NCI-H2196 (cell line): Measurements from ENCODE around the gene CES4A.
"Not testable (repeated sequence)": the region's sequence is repeated elsewhere in the genome, so short reads cannot be mapped to it uniquely, and the experiment has no call there.

Experiments
- DNase-seq: peaks from one replicate; lab custom pipeline; 2025; ENCODE audit not compliant: unreplicated experiment; lab: John Stamatoyannopoulos, UW

CES4A gene

GRCh38 chr16:66955363-66956153 is 32.8 kb upstream of the CES4A start:
- not testable (repeated sequence) for DNase-seq

DNA sequence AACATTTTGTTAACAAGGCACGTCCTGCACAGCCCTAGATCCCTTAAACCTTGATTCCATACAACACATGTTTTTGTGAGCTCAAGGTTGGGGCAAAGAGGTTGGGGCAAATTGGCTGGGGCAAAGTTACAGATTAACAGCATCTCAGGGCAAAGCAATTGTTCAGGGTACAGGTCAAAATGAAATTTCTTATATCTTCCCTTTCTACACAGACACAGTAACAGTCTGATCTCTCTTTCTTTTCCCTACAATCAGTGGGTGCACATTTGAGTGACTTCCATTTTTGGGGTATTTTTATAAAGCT is 32.3 kb upstream of the CES4A start:
- not testable (repeated sequence) for DNase-seq

DNA sequence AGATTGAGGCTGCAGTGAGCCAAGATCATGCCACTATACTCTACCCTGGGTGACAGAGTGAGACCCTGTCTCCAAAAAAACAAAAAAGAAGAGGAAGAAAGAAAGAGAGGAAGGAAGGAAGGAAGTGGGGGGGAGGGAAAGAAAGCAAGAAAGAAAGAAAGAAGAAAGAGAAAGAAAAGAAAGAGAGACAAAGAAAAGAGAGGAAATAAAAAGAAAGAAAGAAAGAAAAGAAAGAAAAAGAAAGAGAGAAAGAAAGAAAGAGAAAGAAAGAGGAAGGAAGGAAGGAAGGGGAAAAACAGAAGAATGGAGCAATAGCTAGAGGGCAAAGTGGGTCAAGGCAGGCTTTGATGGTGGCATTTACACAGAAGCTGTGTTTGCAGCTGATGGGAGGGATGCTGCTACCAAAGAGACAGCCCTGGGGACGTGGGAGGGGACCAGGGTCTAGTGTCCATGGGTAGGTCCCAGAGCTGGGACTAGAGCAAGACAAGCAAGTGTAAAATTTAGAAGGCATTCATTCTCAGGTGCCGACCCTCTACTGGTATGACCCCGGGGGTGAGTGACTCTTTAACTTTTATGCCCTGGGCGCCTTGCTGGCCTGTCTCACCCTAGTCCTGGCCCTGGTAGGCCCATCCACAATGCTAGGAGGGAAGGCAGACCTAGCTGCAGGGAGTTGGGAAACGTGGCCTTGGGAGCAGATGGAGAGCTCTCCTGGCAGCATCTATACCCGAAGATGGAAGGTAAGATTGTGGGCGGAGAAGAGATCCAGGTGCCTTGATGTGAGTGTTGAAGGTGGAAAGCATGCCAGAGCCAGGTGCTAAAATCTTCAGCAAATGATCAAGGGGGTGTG is 29.3 kb upstream of the CES4A start:
- DNase-seq = no peak

- DNase-seq = no peak
Measured at GRCh38 chr16:66959704-66960161, 28.7 kb upstream of the CES4A start.

DNA sequence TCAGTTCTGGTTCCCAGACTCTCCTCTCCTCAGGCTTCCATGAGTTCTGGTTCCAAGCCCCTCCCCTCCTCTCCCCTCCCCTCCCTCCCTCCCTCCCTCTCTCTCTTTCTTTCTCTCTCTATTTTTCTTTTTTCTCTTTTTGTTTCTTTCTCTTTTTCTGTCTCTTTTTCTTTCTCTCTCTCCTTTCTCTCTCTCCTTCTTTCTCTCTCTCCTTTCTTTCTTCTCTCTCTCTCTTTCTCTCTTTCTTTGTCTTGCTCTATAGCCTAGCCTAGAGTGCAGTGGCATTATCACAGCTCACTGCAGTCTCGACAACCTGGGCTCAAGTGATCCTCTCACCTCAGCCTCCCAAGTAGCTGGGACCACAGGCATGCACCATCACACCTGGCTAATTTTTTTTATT is 28.1 kb upstream of the CES4A start:
- DNase-seq = no peak

- peak; percentile 68 for DNase-seq
Measured at GRCh38 chr16:66961065-66961744, 27.2 kb upstream of the CES4A start, which contains the start of gene CES3. TSS of gene CES3 (plus strand) at chr16:66961266. CDS start at chr16:66961308, 42 bp downstream.

- DNase-seq = peak; percentile 53
Measured at GRCh38 chr16:66961914-66962313, 26.5 kb upstream of the CES4A start.

GRCh38 chr16:66964049-66964448 is 24.3 kb upstream of the CES4A start:
- no peak for DNase-seq

DNA sequence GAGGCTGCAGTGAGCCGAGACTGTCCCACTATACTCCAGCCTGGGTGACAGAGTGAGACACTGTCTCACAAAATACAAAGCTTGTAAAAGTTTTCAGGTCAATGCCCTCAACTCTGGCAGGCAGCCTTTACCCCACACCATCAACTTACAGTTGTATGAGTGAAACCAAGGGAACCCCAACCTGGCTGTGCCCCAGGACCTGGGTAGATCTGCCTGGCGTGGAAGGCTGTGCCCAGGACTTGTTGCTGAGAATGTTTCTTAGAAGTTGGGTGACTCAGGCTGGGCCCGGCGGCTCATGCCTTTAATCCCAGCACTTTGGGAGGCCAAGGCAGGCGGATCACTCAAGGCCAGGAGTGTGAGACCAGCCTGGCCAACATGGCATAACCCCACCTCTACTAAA is 19.5 kb upstream of the CES4A start:
- DNase-seq = no peak

GRCh38 chr16:66970775-66971720 is 17.3 kb upstream of the CES4A start:
- no peak for DNase-seq

- no peak for DNase-seq
Measured at GRCh38 chr16:66972983-66973382, 15.4 kb upstream of the CES4A start.

DNA sequence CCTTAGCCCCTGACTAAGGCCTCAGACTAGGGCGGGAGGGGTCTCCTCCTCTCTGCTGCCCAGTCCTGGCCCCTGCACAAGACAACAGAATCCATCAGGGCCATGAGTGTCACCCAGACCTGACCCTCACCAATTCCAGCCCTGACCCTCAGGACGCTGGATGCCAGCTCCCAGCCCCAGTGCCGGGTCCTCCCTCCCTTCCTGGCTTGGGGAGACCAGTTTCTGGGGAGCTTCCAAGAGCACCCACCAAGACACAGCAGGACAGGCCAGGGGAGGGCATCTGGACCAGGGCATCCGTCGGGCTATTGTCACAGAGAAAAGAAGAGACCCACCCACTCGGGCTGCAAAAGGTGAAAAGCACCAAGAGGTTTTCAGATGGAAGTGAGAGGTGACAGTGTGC is 14.7 kb upstream of the CES4A start:
- DNase-seq = no peak

- not testable (repeated sequence) for DNase-seq
Measured at GRCh38 chr16:66974156-66974931, 14.0 kb upstream of the CES4A start.

DNA sequence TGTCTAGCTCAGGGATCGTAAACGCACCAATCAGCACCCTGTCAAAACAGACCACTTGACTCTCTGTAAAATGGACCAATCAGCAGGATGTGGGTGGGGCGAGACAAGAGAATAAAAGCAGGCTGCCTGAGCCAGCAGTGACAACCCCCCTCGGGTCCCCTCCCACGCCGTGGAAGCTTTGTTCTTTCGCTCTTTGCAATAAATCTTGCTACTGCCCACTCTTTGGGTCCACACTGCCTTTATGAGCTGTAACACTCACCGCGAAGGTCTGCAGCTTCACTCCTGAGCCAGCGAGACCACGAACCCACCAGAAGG is 13.5 kb upstream of the CES4A start:
- not testable (repeated sequence) for DNase-seq

GRCh38 chr16:66975302-66975893 is 13.0 kb upstream of the CES4A start:
- no peak for DNase-seq

DNA sequence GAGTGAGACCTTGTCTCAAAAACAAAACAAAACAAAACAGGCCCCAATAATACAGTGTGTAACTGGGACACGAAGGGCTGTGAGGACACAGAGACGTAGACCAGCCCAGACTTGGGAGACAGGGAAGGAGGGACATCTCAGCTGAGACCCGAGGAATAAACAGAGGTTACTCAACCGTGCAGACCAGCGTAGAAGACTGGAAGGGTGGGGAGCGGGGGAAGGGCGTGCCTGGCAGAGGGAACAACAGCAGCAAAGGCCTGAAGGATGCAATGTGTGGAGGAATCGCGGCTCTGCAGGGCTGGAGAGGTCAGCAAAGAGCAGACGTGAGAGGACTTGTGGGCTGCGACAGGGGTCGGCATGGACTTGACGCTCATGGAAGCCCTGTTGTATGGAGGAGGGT is 11.6 kb upstream of the CES4A start:
- no peak for DNase-seq

DNA sequence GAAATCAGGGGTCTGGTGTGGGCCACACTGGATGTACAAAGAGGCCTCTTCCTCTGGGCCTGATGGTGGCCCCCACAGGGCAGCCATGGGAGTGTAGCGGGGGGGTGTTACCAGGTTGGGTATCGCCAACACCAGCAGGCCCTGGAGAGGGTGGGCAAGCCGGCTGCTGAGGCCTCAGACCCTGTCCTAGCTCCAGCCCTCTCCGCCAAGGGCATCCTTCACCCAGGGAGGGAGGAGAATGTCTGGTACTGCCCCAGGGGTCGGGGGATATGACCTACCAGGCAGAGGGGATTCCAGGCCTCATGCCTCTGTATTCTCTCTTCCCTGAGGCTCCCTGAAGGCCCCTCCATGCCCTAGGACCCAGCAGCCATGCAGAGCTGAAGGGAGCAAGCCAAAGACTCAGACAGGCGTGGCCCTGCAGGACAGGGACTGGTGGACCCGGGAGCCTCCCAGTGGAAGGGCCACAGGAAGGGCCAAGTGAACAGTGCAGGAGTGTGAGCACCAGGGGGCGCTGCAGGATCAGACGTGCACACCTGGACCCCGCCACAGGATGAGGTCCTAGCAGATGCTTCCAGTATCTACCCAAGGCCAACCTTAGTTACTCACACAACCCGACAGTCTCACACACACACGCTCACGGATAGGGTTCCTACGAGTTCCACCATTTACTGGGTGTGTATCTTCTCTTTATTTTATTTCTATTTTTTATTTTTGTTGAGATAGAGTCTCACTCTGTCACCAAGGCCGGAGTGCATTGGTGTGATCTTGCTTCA is 10.9 kb upstream of the CES4A start:
- peak; percentile 66 for DNase-seq

GRCh38 chr16:66979011-66979717 is 9.2 kb upstream of the CES4A start:
- no peak for DNase-seq
